GM12878 (cell line): ENCODE measurements around the gene PABPC1L2A. TPM values are rescaled to one million over a fixed set of nuclear protein-coding genes. Genes with fewer than 3 reads are reported as not detected.

Experiments used
- EZH2 ChIP-seq: IDR thresholded peaks from 2 replicates; pipeline ENCODE4 v1.6.1; 2012; ENCODE audit warnings: low read depth, mild to moderate bottlenecking, control low read depth, inconsistent platforms, low read length, borderline replicate concordance; ENCODE audit not compliant: control insufficient read depth
- JUND ChIP-seq: IDR thresholded peaks from 2 replicates; pipeline ENCODE4 v1.6.1; 2012; ENCODE audit warnings: low read depth, mild to moderate bottlenecking, low read length, improper control_type of control experiment, moderate library complexity
- KDM1A ChIP-seq: fragments of 200-600 bp; sonication (generic); IDR thresholded peaks from 2 replicates; pipeline ENCODE4 v1.6.1; 2016; ENCODE audit warnings: borderline replicate concordance
- NR2C1 ChIP-seq: fragments of 450-650 bp; IDR thresholded peaks from 2 replicates; pipeline ENCODE4 v1.6.1; 2017; ENCODE audit warnings: antibody characterized with exemption, mild to moderate bottlenecking, moderate library complexity
- RAD21 ChIP-seq: IDR thresholded peaks from 2 replicates; pipeline ENCODE4 v1.6.1; 2011; ENCODE audit warnings: mild to moderate bottlenecking, low read depth, low read length, moderate library complexity; ENCODE audit not compliant: insufficient read depth
- SREBF1 ChIP-seq: IDR thresholded peaks from 2 replicates; pipeline ENCODE4 v1.6.1; 2012; ENCODE audit warnings: mild to moderate bottlenecking, low read length
- SUPT20H ChIP-seq: IDR thresholded peaks from 2 replicates; pipeline ENCODE4 v1.6.1; 2011; ENCODE audit warnings: low read depth, mild to moderate bottlenecking, low read length, moderate library complexity, borderline replicate concordance; ENCODE audit not compliant: control insufficient read depth
- TCF3 ChIP-seq: IDR thresholded peaks from 2 replicates; pipeline ENCODE4 v1.6.1; 2012; ENCODE audit warnings: low read depth, mild to moderate bottlenecking, low read length, borderline replicate concordance; ENCODE audit not compliant: insufficient read depth
- ZBTB11 ChIP-seq: fragments of 450-650 bp; formaldehyde crosslinking; IDR thresholded peaks from 2 replicates; pipeline ENCODE4 v1.5.0; 2022; ENCODE audit warnings: mild to moderate bottlenecking, missing genetic modification characterization
- polyA plus RNA-seq, 11 experiments: library from polyadenylated mRNA; depleted of rRNA in 4 of 11; unstranded in 6 of 11; stranded (reverse) in 5 of 11; fragments of >200 nt; fragmentation: Nextera tagmentation in 4 of 11; fragmentation: Illumina TruSeq in 1 of 11; extraction: Ambion mirVana in 4 of 11; extraction: Trizol in 1 of 11; gene quantifications; 1 replicate in 1 of 11; 2 replicates in 10 of 11; pipeline versions ENCODE4 v1.2.1 to v1.2.3, GENCODE V29; 2011 to 2016; ENCODE audit warnings: inconsistent platforms in 2 of 11, missing spikeins in 2 of 11, low read depth in 1 of 11
- total RNA-seq, 4 experiments: library from RNA; depleted of rRNA in 3 of 4; stranded (reverse); fragments of >200 nt in 3 of 4; fragmentation: Illumina TruSeq in 1 of 4; extraction: Trizol in 1 of 4; gene quantifications; 2 replicates each; pipeline versions ENCODE4 v1.2.1 to v1.2.3, GENCODE V29; 2013 to 2021
- TF ChIP-seq, protein P1 (sequence below): IDR thresholded peaks from 2 replicates; pipeline ENCODE4 v1.6.1; 2011; ENCODE audit warnings: borderline replicate concordance, low read depth, mild to moderate bottlenecking, moderate library complexity, mixed read lengths, low read length; ENCODE audit not compliant: insufficient read depth; ENCODE audit errors: extremely low read length
- TF ChIP-seq, protein P2 (sequence below): IDR thresholded peaks from 2 replicates; pipeline ENCODE4 v1.6.1; 2012; ENCODE audit warnings: low read depth, low read length, improper control_type of control experiment

PABPC1L2A gene
- total and polyA plus RNA-seq, 10 of the 15 experiments (the other 5 are each of a cell fraction or from before 2014, with no cell fraction given) = not detected

DNA sequence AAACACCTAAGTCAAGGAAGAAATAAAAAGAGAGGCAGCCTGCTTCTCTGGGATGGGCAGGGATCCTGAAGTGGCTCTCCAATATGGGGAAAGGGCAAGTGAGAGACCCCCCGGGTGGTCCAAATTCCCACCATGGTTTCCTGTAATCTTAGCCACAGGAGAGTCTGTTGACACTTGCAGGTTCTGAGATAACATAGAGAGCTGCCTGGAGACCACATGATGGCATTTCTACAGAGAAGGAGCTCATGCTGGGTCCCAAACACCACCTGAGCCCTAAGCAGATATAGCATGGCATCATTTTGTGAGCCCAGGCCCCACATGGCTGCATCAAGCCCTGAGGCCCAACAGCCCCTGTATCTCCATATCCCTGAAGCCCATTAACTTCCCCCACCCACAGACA lies 50.4 kb downstream of the PABPC1L2A start (continued):
- no peak for TF ChIP-seq ZBTB11 (CRISPR knock-in tag)
- no peak for TF ChIP-seq JUND
- no peak for TF ChIP-seq RAD21
- TF ChIP-seq, protein P1, sequence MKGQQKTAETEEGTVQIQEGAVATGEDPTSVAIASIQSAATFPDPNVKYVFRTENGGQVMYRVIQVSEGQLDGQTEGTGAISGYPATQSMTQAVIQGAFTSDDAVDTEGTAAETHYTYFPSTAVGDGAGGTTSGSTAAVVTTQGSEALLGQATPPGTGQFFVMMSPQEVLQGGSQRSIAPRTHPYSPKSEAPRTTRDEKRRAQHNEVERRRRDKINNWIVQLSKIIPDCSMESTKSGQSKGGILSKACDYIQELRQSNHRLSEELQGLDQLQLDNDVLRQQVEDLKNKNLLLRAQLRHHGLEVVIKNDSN = no peak
- no peak for TF ChIP-seq SREBF1
- no peak for TF ChIP-seq SUPT20H
- no peak for TF ChIP-seq NR2C1
- TF ChIP-seq TCF3 = no peak
- TF ChIP-seq KDM1A = no peak
- TF ChIP-seq EZH2 = no peak
- TF ChIP-seq, protein P2, sequence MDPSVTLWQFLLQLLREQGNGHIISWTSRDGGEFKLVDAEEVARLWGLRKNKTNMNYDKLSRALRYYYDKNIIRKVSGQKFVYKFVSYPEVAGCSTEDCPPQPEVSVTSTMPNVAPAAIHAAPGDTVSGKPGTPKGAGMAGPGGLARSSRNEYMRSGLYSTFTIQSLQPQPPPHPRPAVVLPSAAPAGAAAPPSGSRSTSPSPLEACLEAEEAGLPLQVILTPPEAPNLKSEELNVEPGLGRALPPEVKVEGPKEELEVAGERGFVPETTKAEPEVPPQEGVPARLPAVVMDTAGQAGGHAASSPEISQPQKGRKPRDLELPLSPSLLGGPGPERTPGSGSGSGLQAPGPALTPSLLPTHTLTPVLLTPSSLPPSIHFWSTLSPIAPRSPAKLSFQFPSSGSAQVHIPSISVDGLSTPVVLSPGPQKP = no peak

Other genes with a start within 250 kb of the PABPC1L2A start
- gene FAM236C, start 166.9 kb downstream of the PABPC1L2A start, total RNA-seq (2014; rRNA removed) = not detected in 2 replicates
- not detected in 2 replicates for gene FAM236C, start 166.9 kb downstream of the PABPC1L2A start, total RNA-seq (2014; rRNA removed; fragmentation: Illumina TruSeq; extraction: Trizol)
- not detected in 2 replicates for gene FAM236C, start 166.9 kb downstream of the PABPC1L2A start, total RNA-seq (2021)
- gene FAM236C, start 166.9 kb downstream of the PABPC1L2A start, polyA plus RNA-seq (2011; rRNA removed) = not detected in 2 replicates
- gene FAM236C, start 166.9 kb downstream of the PABPC1L2A start, polyA plus RNA-seq (2014; fragmentation: Illumina TruSeq; extraction: Trizol) = not detected in 2 replicates
- not detected for gene FAM236C, start 166.9 kb downstream of the PABPC1L2A start, polyA plus RNA-seq (2014; fragmentation: Nextera tagmentation; extraction: Ambion mirVana)
- gene FAM236C, start 166.9 kb downstream of the PABPC1L2A start, polyA plus RNA-seq (2014; rRNA removed) = not detected in 2 replicates
- not detected for gene FAM236C, start 166.9 kb downstream of the PABPC1L2A start, polyA plus RNA-seq (2016; fragmentation: Nextera tagmentation; extraction: Ambion mirVana)
- gene FAM236A, start 141.3 kb downstream of the PABPC1L2A start, total RNA-seq (2014; rRNA removed) = not detected in 2 replicates
- gene FAM236A, start 141.3 kb downstream of the PABPC1L2A start, total RNA-seq (2014; rRNA removed; fragmentation: Illumina TruSeq; extraction: Trizol) = not detected in 2 replicates
- not detected in 2 replicates for gene FAM236A, start 141.3 kb downstream of the PABPC1L2A start, total RNA-seq (2021)
- gene FAM236A, start 141.3 kb downstream of the PABPC1L2A start, polyA plus RNA-seq (2011; rRNA removed) = not detected in 2 replicates
- not detected in 2 replicates for gene FAM236A, start 141.3 kb downstream of the PABPC1L2A start, polyA plus RNA-seq (2014; fragmentation: Illumina TruSeq; extraction: Trizol)
- gene FAM236A, start 141.3 kb downstream of the PABPC1L2A start, polyA plus RNA-seq (2014; fragmentation: Nextera tagmentation; extraction: Ambion mirVana) = not detected
- gene FAM236A, start 141.3 kb downstream of the PABPC1L2A start, polyA plus RNA-seq (2014; rRNA removed) = not detected in 2 replicates
- gene FAM236A, start 141.3 kb downstream of the PABPC1L2A start, polyA plus RNA-seq (2016; fragmentation: Nextera tagmentation; extraction: Ambion mirVana) = not detected
- not detected in 2 replicates for gene DMRTC1, start 135.7 kb downstream of the PABPC1L2A start, total RNA-seq (2014; rRNA removed)
- gene DMRTC1, start 135.7 kb downstream of the PABPC1L2A start, total RNA-seq (2014; rRNA removed; fragmentation: Illumina TruSeq; extraction: Trizol) = not detected in 2 replicates
- gene DMRTC1, start 135.7 kb downstream of the PABPC1L2A start, total RNA-seq (2021) = not detected in 2 replicates
- not detected in 2 replicates for gene DMRTC1, start 135.7 kb downstream of the PABPC1L2A start, polyA plus RNA-seq (2011; rRNA removed)
- gene DMRTC1, start 135.7 kb downstream of the PABPC1L2A start, polyA plus RNA-seq (2014; fragmentation: Illumina TruSeq; extraction: Trizol) = not detected in 2 replicates
- gene DMRTC1, start 135.7 kb downstream of the PABPC1L2A start, polyA plus RNA-seq (2014; fragmentation: Nextera tagmentation; extraction: Ambion mirVana) = not detected
- gene DMRTC1, start 135.7 kb downstream of the PABPC1L2A start, polyA plus RNA-seq (2014; rRNA removed) = 0.06 TPM in 1 of 2 replicates, not detected in the other
- gene DMRTC1, start 135.7 kb downstream of the PABPC1L2A start, polyA plus RNA-seq (2016; fragmentation: Nextera tagmentation; extraction: Ambion mirVana) = not detected
- not detected in 2 replicates for gene PABPC1L2B, start 76.6 kb downstream of the PABPC1L2A start, total RNA-seq (2014; rRNA removed)
- not detected in 2 replicates for gene PABPC1L2B, start 76.6 kb downstream of the PABPC1L2A start, total RNA-seq (2014; rRNA removed; fragmentation: Illumina TruSeq; extraction: Trizol)
- gene PABPC1L2B, start 76.6 kb downstream of the PABPC1L2A start, total RNA-seq (2021) = not detected in 2 replicates
- not detected in 2 replicates for gene PABPC1L2B, start 76.6 kb downstream of the PABPC1L2A start, polyA plus RNA-seq (2011; rRNA removed)
- not detected in 2 replicates for gene PABPC1L2B, start 76.6 kb downstream of the PABPC1L2A start, polyA plus RNA-seq (2014; fragmentation: Illumina TruSeq; extraction: Trizol)
- not detected for gene PABPC1L2B, start 76.6 kb downstream of the PABPC1L2A start, polyA plus RNA-seq (2014; fragmentation: Nextera tagmentation; extraction: Ambion mirVana)
- gene PABPC1L2B, start 76.6 kb downstream of the PABPC1L2A start, polyA plus RNA-seq (2014; rRNA removed) = not detected in 2 replicates
- not detected for gene PABPC1L2B, start 76.6 kb downstream of the PABPC1L2A start, polyA plus RNA-seq (2016; fragmentation: Nextera tagmentation; extraction: Ambion mirVana)
- gene NAP1L2, start 135.3 kb upstream of the PABPC1L2A start, total RNA-seq (2014; rRNA removed) = 2.9 and 3.8 TPM in 2 replicates
- 4.4 and 4.7 TPM in 2 replicates for gene NAP1L2, start 135.3 kb upstream of the PABPC1L2A start, total RNA-seq (2014; rRNA removed; fragmentation: Illumina TruSeq; extraction: Trizol)
- 3.6 and 3.9 TPM in 2 replicates for gene NAP1L2, start 135.3 kb upstream of the PABPC1L2A start, total RNA-seq (2021)
- gene NAP1L2, start 135.3 kb upstream of the PABPC1L2A start, polyA plus RNA-seq (2011; rRNA removed) = 0.04 and 0.05 TPM in 2 replicates
- gene NAP1L2, start 135.3 kb upstream of the PABPC1L2A start, polyA plus RNA-seq (2014; fragmentation: Illumina TruSeq; extraction: Trizol) = 4.1 and 4.6 TPM in 2 replicates
- gene NAP1L2, start 135.3 kb upstream of the PABPC1L2A start, polyA plus RNA-seq (2014; fragmentation: Nextera tagmentation; extraction: Ambion mirVana) = 1 to 10 TPM; 2.2 to 4.9 TPM
- 2.7 and 4.0 TPM in 2 replicates for gene NAP1L2, start 135.3 kb upstream of the PABPC1L2A start, polyA plus RNA-seq (2014; rRNA removed)
- 1 to 10 TPM; 1.4 to 2.3 TPM for gene NAP1L2, start 135.3 kb upstream of the PABPC1L2A start, polyA plus RNA-seq (2016; fragmentation: Nextera tagmentation; extraction: Ambion mirVana)